CD4-positive, alpha-beta T cell treated with Interleukin-15 for 1 hour (primary cell): Measurements from ENCODE around the gene MAGEB3.

ENCODE experiments used
- DNase-seq: peaks from one replicate; pipeline ENCODE4 v3.0.0-alpha.2; 2020

Gene MAGEB3

GRCh38 chrX:30282527-30282926 lies 52.1 kb downstream of the MAGEB3 start:
- no peak for DNase-seq

GRCh38 chrX:30283456-30284200 lies 53.2 kb downstream of the MAGEB3 start:
- DNase-seq = no peak
